HepG2 (cell line): Measurements from ENCODE around the gene ZNF254. TPM values are rescaled to one million over a fixed set of nuclear protein-coding genes. Genes with fewer than 3 reads are reported as not detected.

ENCODE experiments used
- ATAC-seq: fragments of 200-7000 bp; cut with Tn5 transposase; 3 replicates; pipeline ENCODE4 v1.9.1; 2020; ENCODE audit warnings: mild to moderate bottlenecking, moderate library complexity
- BruUV-seq: library from RNA; stranded (reverse); fragments of 400-500 nt; replicated peaks from 2 replicates; lab custom pipeline; 2021; lab: Mats Ljungman, UMichigan
- CTCF ChIA-PET: fragments of 300-600 bp; formaldehyde crosslinking; extraction: SDS; loops from one replicate; lab custom pipeline; 2021; ENCODE audit warnings: low total read pairs, inconsistent platforms, low intra/inter-chr PET ratio; lab: Yijun Ruan, JAX
- POLR2A ChIA-PET: fragments of 350-600 bp; sonication (Branson Sonifier 250); formaldehyde crosslinking; loops from one replicate; lab custom pipeline; 2020; ENCODE audit warnings: antibody characterized with exemption, inconsistent platforms; lab: Yijun Ruan, JAX
- DNase-seq: peaks from one replicate; pipeline ENCODE4 v3.0.0-alpha.2; 2015; ENCODE audit warnings: low spot score
- FAIRE-seq: peaks from 3 replicates; lab custom pipeline; 2011; peaks lifted over from hg19 to GRCh38; lab: Jason Lieb, UNC
- H2AFZ ChIP-seq: one replicate; pipeline ENCODE4 v1.6.1; 2011; ENCODE audit warnings: low read length, inconsistent platforms
- H3K27ac ChIP-seq: fragments of 300-600 bp; 3 replicates; pipeline ENCODE4 v1.8.0; 2011; ENCODE audit warnings: mixed run types, mild to moderate bottlenecking, mixed read lengths, low read length, inconsistent platforms; ENCODE audit not compliant: insufficient read depth; ENCODE audit errors: extremely low read length
- H3K27me3 ChIP-seq, 2 experiments: fragments of 200-600 bp in 1 of 2; 2 replicates in 1 of 2; 3 replicates in 1 of 2; pipeline versions ENCODE4 v1.6.0 to v1.8.0; 2011; ENCODE audit warnings: low read length in 2 of 2, mild to moderate bottlenecking in 2 of 2, moderate library complexity in 2 of 2, inconsistent platforms in 1 of 2; ENCODE audit not compliant: insufficient read depth in 2 of 2, control insufficient read depth in 1 of 2
- H3K36me3 ChIP-seq, 2 experiments: fragments of 200-600 bp in 1 of 2; replicated peaks in 1 of 2; 2 replicates in 1 of 2; 3 replicates in 1 of 2; pipeline versions ENCODE4 v1.5.1 to v1.8.0; 2011; ENCODE audit warnings: low read length in 2 of 2, inconsistent platforms in 1 of 2; ENCODE audit not compliant: insufficient read depth in 2 of 2, control insufficient read depth in 1 of 2
- H3K4me1 ChIP-seq: 2 replicates; pipeline ENCODE4 v1.5.1; 2012; ENCODE audit warnings: low read length, inconsistent platforms; ENCODE audit not compliant: insufficient read depth
- H3K4me2 ChIP-seq: 2 replicates; pipeline ENCODE4 v1.6.0; 2011; ENCODE audit warnings: low read depth, low read length, inconsistent platforms
- H3K4me3 ChIP-seq, 3 experiments: fragments of 200-600 bp in 1 of 3; sonication (generic), shearing (Covaris generic) in 1 of 3; replicated peaks in 1 of 3; 2 replicates each; pipeline ENCODE4 v1.5.1; 2011 to 2016; ENCODE audit warnings: low read length in 3 of 3, inconsistent platforms in 2 of 3, low read depth in 2 of 3, mild to moderate bottlenecking in 2 of 3, control low read depth in 1 of 3, mixed read lengths in 1 of 3; ENCODE audit not compliant: insufficient read depth in 1 of 3
- H3K79me2 ChIP-seq: one replicate; pipeline ENCODE4 v1.6.1; 2011; ENCODE audit warnings: low read length, inconsistent platforms; ENCODE audit not compliant: insufficient read depth
- H3K9ac ChIP-seq: 2 replicates; pipeline ENCODE4 v1.6.0; 2011; ENCODE audit warnings: mild to moderate bottlenecking, low read depth, low read length, inconsistent platforms; ENCODE audit not compliant: insufficient read depth
- H3K9me3 ChIP-seq: 2 replicates; pipeline ENCODE4 v1.5.1; 2012; ENCODE audit warnings: mild to moderate bottlenecking, low read length
- H4K20me1 ChIP-seq: 2 replicates; pipeline ENCODE4 v1.6.0; 2011; ENCODE audit warnings: inconsistent platforms, mild to moderate bottlenecking, low read length, moderate library complexity; ENCODE audit not compliant: insufficient read depth
- ESRRA ChIP-seq: sonication (generic); formaldehyde crosslinking; IDR thresholded peaks from 2 replicates; pipeline ENCODE4 v1.5.1; 2020; ENCODE audit warnings: mild to moderate bottlenecking, low read depth, missing genetic modification reagents
- HNF4G ChIP-seq, 2 experiments: sonication (generic) in 1 of 2; formaldehyde crosslinking in 1 of 2; IDR thresholded peaks; 2 replicates each; pipeline versions ENCODE4 v1.4.0 to v1.6.1; 2011 to 2020; ENCODE audit warnings: borderline replicate concordance in 2 of 2, low read depth in 2 of 2, mild to moderate bottlenecking in 2 of 2, low read length in 1 of 2, missing genetic modification reagents in 1 of 2, moderate library complexity in 1 of 2
- IKZF4 ChIP-seq: sonication (generic); formaldehyde crosslinking; IDR thresholded peaks from 2 replicates; pipeline ENCODE4 v1.5.1; 2020; ENCODE audit warnings: borderline replicate concordance, mild to moderate bottlenecking, low read depth, missing genetic modification reagents; ENCODE audit errors: not compliant biosample characterization
- MAFF ChIP-seq: IDR thresholded peaks from 2 replicates; pipeline ENCODE4 v1.6.1; 2011; ENCODE audit warnings: low read depth, low read length, improper control_type of control experiment
- MAFK ChIP-seq, 2 experiments: IDR thresholded peaks in 1 of 2; conservative IDR thresholded peaks in 1 of 2; 2 replicates each; pipeline ENCODE4 v1.6.1; 2011; ENCODE audit warnings: improper control_type of control experiment in 2 of 2, low read length in 2 of 2
- MEIS2 ChIP-seq: sonication (generic); formaldehyde crosslinking; IDR thresholded peaks from 2 replicates; pipeline ENCODE4 v1.9.0; 2021; ENCODE audit warnings: mild to moderate bottlenecking, missing genetic modification reagents
- NFE2L2 ChIP-seq: fragments of 150-350 bp; IDR thresholded peaks from 2 replicates; pipeline ENCODE4 v1.6.1; 2014; ENCODE audit warnings: low read length
- NFIC ChIP-seq: IDR thresholded peaks from 2 replicates; pipeline ENCODE4 v1.6.1; 2012; ENCODE audit warnings: mild to moderate bottlenecking, low read length, inconsistent platforms
- NR2F6 ChIP-seq, 2 experiments: IDR thresholded peaks; 2 replicates each; pipeline ENCODE4 v1.6.1; 2016; ENCODE audit warnings: antibody characterized with exemption in 1 of 2, mild to moderate bottlenecking in 1 of 2
- SMYD3 ChIP-seq: sonication (generic); formaldehyde crosslinking; IDR thresholded peaks from 2 replicates; pipeline ENCODE4 v1.8.1; 2023; ENCODE audit warnings: mild to moderate bottlenecking, missing genetic modification reagents
- SOX13 ChIP-seq, 3 experiments: fragments of 450-650 bp in 1 of 3; sonication (generic) in 1 of 3; formaldehyde crosslinking in 1 of 3; IDR thresholded peaks in 2 of 3; conservative IDR thresholded peaks in 1 of 3; 2 replicates each; pipeline versions ENCODE4 v1.5.0 to v1.6.1; 2016 to 2020; ENCODE audit warnings: antibody characterized with exemption in 1 of 3, mild to moderate bottlenecking in 1 of 3, missing compliant biosample characterization in 1 of 3, missing genetic modification reagents in 1 of 3, moderate library complexity in 1 of 3
- SOX5 ChIP-seq: IDR thresholded peaks from 2 replicates; pipeline ENCODE4 v1.6.1; 2016; ENCODE audit warnings: borderline replicate concordance
- TFE3 ChIP-seq: IDR thresholded peaks from 2 replicates; pipeline ENCODE4 v1.6.1; 2016
- in situ Hi-C: cut with HindIII; loops from 2 replicates; pipeline ENCODE4 v1.10.0; 2017; ENCODE audit warnings: low pct_unique_long_range_greater_than_20kb; ENCODE audit not compliant: extremely low pct_ligation_motif_present
- intact Hi-C: fragments of 100-400 bp; cut with micrococcal nuclease; formaldehyde crosslinking; loops from one replicate; pipeline ENCODE4 v1.10.0; 2022; ENCODE audit not compliant: unreplicated experiment
- polyA plus RNA-seq, 8 experiments: library from polyadenylated mRNA; depleted of rRNA in 3 of 8; stranded (reverse) in 7 of 8; unstranded in 1 of 8; fragments of >200 nt; fragmentation: Illumina TruSeq in 4 of 8; extraction: Trizol in 4 of 8; gene quantifications; 2 replicates each; pipeline versions ENCODE4 v1.2.1 to v1.2.3, GENCODE V29; 2011 to 2016; ENCODE audit warnings: low read depth in 4 of 8, missing spikeins in 1 of 8, mixed read lengths in 1 of 8; ENCODE audit not compliant: insufficient read depth in 1 of 8
- total RNA-seq, 5 experiments: library from RNA; depleted of rRNA; stranded (reverse); fragments of >200 nt; fragmentation: Illumina TruSeq; extraction: Trizol; gene quantifications; 2 replicates each; pipeline ENCODE4 v1.2.3, GENCODE V29; 2016; ENCODE audit warnings: low read depth in 1 of 5
- TF ChIP-seq, protein P1 (sequence below): sonication (generic); formaldehyde crosslinking; IDR thresholded peaks from 2 replicates; pipeline ENCODE4 v1.8.0; 2022; ENCODE audit warnings: missing genetic modification reagents, mild to moderate bottlenecking, moderate library complexity, borderline replicate concordance

The ZNF254 gene
- total and polyA plus RNA-seq, 2 of the 13 experiments (the other 11 are each of a cell fraction or from before 2014, with no cell fraction given), result 2.6 to 4.6 TPM

DNA sequence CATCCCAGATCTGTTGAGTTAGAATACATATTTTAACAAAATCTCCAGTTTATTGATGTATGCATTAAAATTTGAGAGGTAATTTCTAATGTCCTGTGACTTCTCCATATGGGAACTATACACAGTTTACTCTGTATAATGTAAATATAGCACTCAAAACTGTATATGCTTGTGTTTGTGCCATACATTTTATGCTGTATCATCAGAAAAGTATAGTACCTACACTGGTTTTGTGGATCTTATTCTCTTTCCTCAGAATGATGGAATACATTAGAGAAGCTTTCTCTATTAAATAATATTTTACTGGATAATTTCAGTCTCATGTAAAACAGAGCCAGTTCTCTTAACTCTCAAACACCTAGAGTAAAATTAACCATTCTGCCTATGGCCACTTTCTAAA lies 53.6 kb downstream of the ZNF254 start:
- no peaks in the 10 kb centered on the region for H3K79me2 ChIP-seq
- ChIA-PET POLR2A (no interaction called here), CTCF (no interaction called here)
- ATAC-seq, result no peak
- no peak for FAIRE-seq
- no peaks in the 10 kb centered on the region for H3K36me3 ChIP-seq
- BruUV-seq, result no TSS peak
- H2AFZ ChIP-seq, result no peak overlapping the region
- peaks cover 69% of the 10 kb centered on the region for H3K9me3 ChIP-seq
- peaks cover 18% of the 10 kb centered on the region for H3K4me1 ChIP-seq
- H3K27me3 ChIP-seq, result no peaks in the 10 kb centered on the region
- H3K9ac ChIP-seq, result no peak overlapping the region
- TF ChIP-seq TFE3 (CRISPR knock-in tag), result no peak
- TF ChIP-seq MAFF, result peak; percentile 92
- TF ChIP-seq MAFK (conservative IDR thresholded peaks at IDR 0.05 in 1 of 2, IDR thresholded peaks at IDR 0.05 in 1 of 2; ENCODE audit: low read length in 2 of 2), result peak; percentile 83 to 94
- no peak for TF ChIP-seq NFE2L2
- intact Hi-C loops (loop anchor here (2.0 kb wide), 1 partner anchor 78 kb away; no protein-coding TSS in a partner anchor), in situ Hi-C loops (no loop called here)
- H4K20me1 ChIP-seq, result no peaks in the 10 kb centered on the region
- H3K27ac ChIP-seq, result no peak overlapping the region
- H3K4me3 ChIP-seq, result no peak overlapping the region
- DNase-seq, result no peak
- H3K4me2 ChIP-seq, result no peak overlapping the region

GRCh38 chr19:24141612-24142011 lies 54.6 kb downstream of the ZNF254 start:
- ChIA-PET CTCF (no interaction called here), POLR2A (interaction anchor here (0.7 kb wide), 1 partner anchor 108 kb away, joined by 4 read pairs; no protein-coding TSS in a partner anchor)
- no peak overlapping the region for H2AFZ ChIP-seq
- intact Hi-C loops, result loop anchor here (2.0 kb wide), 1 partner anchor 79 kb away; no protein-coding TSS in a partner anchor
- H4K20me1 ChIP-seq, result no peaks in the 10 kb centered on the region
- H3K4me3 ChIP-seq, result no peak overlapping the region
- no peak overlapping the region for H3K4me2 ChIP-seq
- H3K9me3 ChIP-seq, result peaks cover 67% of the 10 kb centered on the region
- ATAC-seq (peak; percentile 70), DNase-seq (peak; percentile 95), FAIRE-seq (peak; percentile 36)
- H3K27ac ChIP-seq, result no peak overlapping the region
- peaks cover 18% of the 10 kb centered on the region for H3K4me1 ChIP-seq
- in situ Hi-C loops, result no loop called here
- no peaks in the 10 kb centered on the region for H3K79me2 ChIP-seq
- H3K27me3 ChIP-seq, result no peaks in the 10 kb centered on the region
- H3K9ac ChIP-seq, result no peak overlapping the region
- H3K36me3 ChIP-seq, result no peaks in the 10 kb centered on the region
- BruUV-seq, result no TSS peak
- TF ChIP-seq SMYD3 (CRISPR knock-in tag) (no peak), SOX5 (CRISPR knock-in tag) (peak; percentile 85; the same call in 1 of the 2 replicates), MEIS2 (CRISPR knock-in tag) (no peak), HNF4G (IDR thresholded peaks at IDR 0.05; ENCODE audit: borderline replicate concordance, low read depth, low read length) (0 out of 2 replicates have a peak, but pooled peaks have one; percentile 30), HNF4G (CRISPR knock-in tag; IDR thresholded peaks at IDR 0.05; ENCODE audit: borderline replicate concordance, low read depth) (no peak), NFIC (peak; percentile 44; the same call in 1 of the 2 replicates), NR2F6 (IDR thresholded peaks at IDR 0.05) (peak; percentile 80), NR2F6 (CRISPR knock-in tag; IDR thresholded peaks at IDR 0.05) (peak; percentile 73), ESRRA (CRISPR knock-in tag) (no peak), IKZF4 (no peak), SOX13 (IDR thresholded peaks at IDR 0.05) (peak; percentile 26; the same call in 1 of the 2 replicates), SOX13 (CRISPR knock-in tag; conservative IDR thresholded peaks at IDR 0.05 in 1 of 2, IDR thresholded peaks at IDR 0.05 in 1 of 2) (peak in 1 of 2 experiments; percentile 93; a peak in 2 of 4 replicates)
- TF ChIP-seq, protein P1, sequence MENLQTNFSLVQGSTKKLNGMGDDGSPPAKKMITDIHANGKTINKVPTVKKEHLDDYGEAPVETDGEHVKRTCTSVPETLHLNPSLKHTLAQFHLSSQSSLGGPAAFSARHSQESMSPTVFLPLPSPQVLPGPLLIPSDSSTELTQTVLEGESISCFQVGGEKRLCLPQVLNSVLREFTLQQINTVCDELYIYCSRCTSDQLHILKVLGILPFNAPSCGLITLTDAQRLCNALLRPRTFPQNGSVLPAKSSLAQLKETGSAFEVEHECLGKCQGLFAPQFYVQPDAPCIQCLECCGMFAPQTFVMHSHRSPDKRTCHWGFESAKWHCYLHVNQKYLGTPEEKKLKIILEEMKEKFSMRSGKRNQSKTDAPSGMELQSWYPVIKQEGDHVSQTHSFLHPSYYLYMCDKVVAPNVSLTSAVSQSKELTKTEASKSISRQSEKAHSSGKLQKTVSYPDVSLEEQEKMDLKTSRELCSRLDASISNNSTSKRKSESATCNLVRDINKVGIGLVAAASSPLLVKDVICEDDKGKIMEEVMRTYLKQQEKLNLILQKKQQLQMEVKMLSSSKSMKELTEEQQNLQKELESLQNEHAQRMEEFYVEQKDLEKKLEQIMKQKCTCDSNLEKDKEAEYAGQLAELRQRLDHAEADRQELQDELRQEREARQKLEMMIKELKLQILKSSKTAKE (CRISPR knock-in tag), result 0 out of 2 replicates have a peak, but pooled peaks have one; percentile 30
